B cell (primary cell): ENCODE measurements around the gene U2AF2. TPM values are rescaled to one million over a fixed set of nuclear protein-coding genes. Genes with fewer than 3 reads are reported as not detected.

Experiments used
- ATAC-seq: fragments of 200-7000 bp; cut with Tn5 transposase; one replicate; pipeline ENCODE4 v1.10.0; 2021; ENCODE audit warnings: low read depth, mild to moderate bottlenecking, moderate number of reproducible peaks, moderate library complexity
- CTCF ChIA-PET: fragments of 350-600 bp; sonication (Branson Sonifier 250); formaldehyde crosslinking; loops from one replicate; lab custom pipeline; 2021; ENCODE audit warnings: antibody characterized with exemption, inconsistent platforms; lab: Charles Lee
- POLR2A ChIA-PET: fragments of 350-600 bp; sonication (Branson Sonifier 250); formaldehyde crosslinking; loops from one replicate; lab custom pipeline; 2021; ENCODE audit warnings: antibody characterized with exemption; lab: Charles Lee
- DNase-seq: peaks from one replicate; pipeline ENCODE4 v3.0.0; 2013
- H2AFZ ChIP-seq: 2 replicates; pipeline ENCODE4 v1.6.1; 2012; ENCODE audit warnings: mild to moderate bottlenecking, low read depth, low read length; ENCODE audit not compliant: insufficient read depth, poor library complexity, severe bottlenecking
- H3K27ac ChIP-seq, 2 donors: 1 replicate in 1 of 2; 2 replicates in 1 of 2; pipeline ENCODE4 v1.5.1; 2012 to 2013; ENCODE audit warnings: low read length in 2 of 2, mild to moderate bottlenecking in 2 of 2, moderate library complexity in 1 of 2
- H3K27me3 ChIP-seq, 4 experiments: fragments of 200-600 bp in 1 of 4; sonication (generic) in 1 of 4; replicated peaks in 1 of 4; 1 replicate in 2 of 4; 2 replicates in 2 of 4; pipeline versions ENCODE4 v1.6.1 to v1.7.0; 2013 to 2016; ENCODE audit warnings: low read length in 3 of 4, mild to moderate bottlenecking in 2 of 4, mixed read lengths in 1 of 4, moderate library complexity in 1 of 4; ENCODE audit not compliant: insufficient read depth in 4 of 4, control insufficient read depth in 3 of 4; ENCODE audit errors: control extremely low read depth in 1 of 4
- H3K36me3 ChIP-seq, 2 experiments: replicated peaks in 1 of 2; 1 replicate in 1 of 2; 2 replicates in 1 of 2; pipeline versions ENCODE4 v1.6.1 to v1.7.1; 2013; ENCODE audit warnings: low read length in 1 of 2; ENCODE audit not compliant: insufficient read depth in 2 of 2, control insufficient read depth in 1 of 2; ENCODE audit errors: control extremely low read depth in 1 of 2, extremely low read depth in 1 of 2
- H3K4me1 ChIP-seq, 2 donors: fragments of 200-600 bp in 1 of 2; sonication (generic) in 1 of 2; 1 replicate in 1 of 2; 2 replicates in 1 of 2; pipeline versions ENCODE4 v1.5.1 to v1.6.1; 2013 to 2017; ENCODE audit warnings: low read length in 2 of 2; ENCODE audit not compliant: control insufficient read depth in 2 of 2, insufficient read depth in 2 of 2
- H3K4me2 ChIP-seq: replicated peaks from 2 replicates; pipeline ENCODE3; 2012; ENCODE audit warnings: mild to moderate bottlenecking, low read depth, low read length; ENCODE audit not compliant: poor library complexity, severe bottlenecking
- H3K4me3 ChIP-seq, 5 experiments: fragments of 200-600 bp in 1 of 5; sonication (generic) in 1 of 5; 1 replicate in 3 of 5; 2 replicates in 2 of 5; pipeline versions ENCODE4 v1.5.1 to v1.7.0; 2011 to 2016; ENCODE audit warnings: low read length in 4 of 5, mild to moderate bottlenecking in 4 of 5, low read depth in 2 of 5, control low read depth in 1 of 5, moderate library complexity in 1 of 5; ENCODE audit not compliant: insufficient read depth in 1 of 5; ENCODE audit errors: control extremely low read depth in 1 of 5, extremely low read depth in 1 of 5
- H3K79me2 ChIP-seq: fragments of 200-600 bp; sonication (generic); one replicate; pipeline ENCODE4 v1.6.0; 2016; ENCODE audit warnings: low read length; ENCODE audit not compliant: control insufficient read depth, insufficient read depth
- H3K9ac ChIP-seq: fragments of 200-600 bp; sonication (generic); 2 replicates; pipeline ENCODE4 v1.6.1; 2017; ENCODE audit warnings: mild to moderate bottlenecking, low read length, moderate library complexity
- H3K9me3 ChIP-seq, 3 donors: one replicate each; pipeline versions ENCODE4 v1.6.1 to v1.7.1; 2013; ENCODE audit warnings: low read length in 2 of 3; ENCODE audit not compliant: control insufficient read depth in 2 of 3, insufficient read depth in 1 of 3; ENCODE audit errors: control extremely low read depth in 1 of 3
- H4K20me1 ChIP-seq: 2 replicates; pipeline ENCODE4 v1.6.0; 2012; ENCODE audit warnings: mild to moderate bottlenecking, low read length; ENCODE audit not compliant: insufficient read depth, control insufficient read depth, poor library complexity, severe bottlenecking
- H3K27ac Mint-ChIP-seq: one replicate; pipeline ENCODE4 v1.8.0; 2021; ENCODE audit warnings: mixed read lengths
- H3K27me3 Mint-ChIP-seq: one replicate; pipeline ENCODE4 v1.8.0; 2021; ENCODE audit warnings: mixed read lengths
- H3K4me1 Mint-ChIP-seq: one replicate; pipeline ENCODE4 v1.8.0; 2021; ENCODE audit warnings: mixed read lengths
- H3K4me3 Mint-ChIP-seq: one replicate; pipeline ENCODE4 v1.8.0; 2021; ENCODE audit warnings: mixed read lengths
- H3K9me3 Mint-ChIP-seq: one replicate; pipeline ENCODE4 v1.8.0; 2022; ENCODE audit warnings: mixed read lengths; ENCODE audit not compliant: insufficient read depth
- CTCF ChIP-seq: fragments of 200-600 bp; IDR thresholded peaks from one replicate; pipeline ENCODE4 v1.8.0; 2022; ENCODE audit warnings: antibody characterized with exemption, mild to moderate bottlenecking
- EZH2 ChIP-seq: IDR thresholded peaks from 2 replicates; pipeline ENCODE4 v1.6.1; 2012; ENCODE audit warnings: borderline replicate concordance, low read depth, mild to moderate bottlenecking, moderate library complexity, low read length; ENCODE audit not compliant: insufficient read depth, poor library complexity, severe bottlenecking
- whole genome bisulfite sequencing: methylation state at CpG from one replicate; pipeline ENCODE4 v1.1.5; 2013; ENCODE audit warnings: missing lambda C conversion rate; ENCODE audit not compliant: insufficient coverage; 5-methylcytosine and 5-hydroxymethylcytosine counted together
- intact Hi-C: fragments of 100-400 bp; cut with micrococcal nuclease; formaldehyde crosslinking; loops from one replicate; pipeline ENCODE4 v1.10.0; 2022
- polyA plus RNA-seq: library from polyadenylated mRNA; depleted of rRNA; stranded (reverse); fragments of >200 nt; gene quantifications from 2 replicates; pipeline ENCODE4 v1.2.3, GENCODE V29; 2012
- total RNA-seq, 2 donors: library from RNA; stranded (reverse); fragments of 120-200 nt in 1 of 2; gene quantifications; 1 replicate in 1 of 2; 2 replicates in 1 of 2; pipeline versions ENCODE4 v1.2.3 to v1.2.4, GENCODE V29; 2013 to 2022

U2AF2 gene
- total and polyA plus RNA-seq, 2 donors (not counting 1 experiment from before 2014, with no cell fraction given): 275 to 300 TPM

DNA sequence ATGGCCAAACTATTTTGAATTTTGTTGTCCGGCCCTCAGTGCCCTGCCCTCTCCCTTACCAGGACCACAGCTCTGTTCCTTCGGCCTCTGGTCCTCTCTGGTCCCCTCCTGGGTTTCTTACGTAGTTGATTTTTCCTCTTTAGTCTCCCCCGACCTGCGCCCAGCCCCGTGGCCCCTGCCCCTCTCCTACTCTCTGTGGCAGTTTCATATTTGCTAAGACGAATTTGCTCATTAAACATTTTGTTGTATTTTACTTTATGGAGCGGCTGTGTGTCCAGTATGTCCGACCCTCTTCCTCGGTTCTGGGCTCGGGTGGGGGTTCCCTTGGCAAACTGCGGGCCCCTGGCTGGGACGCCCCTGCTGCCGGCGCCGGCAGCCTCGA, 19.6 kb downstream of the U2AF2 start:
- Histone ChIP-seq H3K9me3 (no peaks in the 10 kb centered on the region), H3K79me2 (peaks cover 68% of the 10 kb centered on the region), H3K4me2 (peak overlapping the region; percentile 82), H3K9ac (peak overlapping the region; percentile 80), H3K27me3 (no peaks in the 10 kb centered on the region), H3K4me1 (peaks cover 38 to 53% of the 10 kb centered on the region in 2 donors), H3K4me3 (peak overlapping the region in 4 of 5 experiments; percentile 64 to 93 (median 82)), H3K27ac (peak overlapping the region; percentile 76 to 87), H2AFZ (peak overlapping the region; percentile 70), H4K20me1 (peaks cover 73% of the 10 kb centered on the region), H3K36me3 (peaks cover 0 to 57% of the 10 kb centered on the region in 2 experiments)
- H3K27me3 Mint-ChIP-seq: no peaks in the 10 kb centered on the region
- peak overlapping the region; percentile 72 for H3K4me3 Mint-ChIP-seq
- ChIA-PET CTCF (interaction anchor here (0.6 kb wide), 1 partner anchor 42 kb away, joined by 3 read pairs; no protein-coding TSS in a partner anchor), POLR2A (interaction anchor here (1.1 to 1.3 kb wide), 2 partner anchors 20 to 37 kb away, joined by 3 to 6 read pairs; partner anchors contain the start of gene U2AF2)
- intact Hi-C loops: no loop called here
- no peak for ATAC-seq
- no peaks in the 10 kb centered on the region for H3K9me3 Mint-ChIP-seq
- WGBS: 47% methylated on average over 13 of the region's 17 CpGs
- no peak for DNase-seq
- TF ChIP-seq CTCF (no peak), EZH2 (no peak)
- peaks cover 64% of the 10 kb centered on the region for H3K4me1 Mint-ChIP-seq
- peak overlapping the region; percentile 85 for H3K27ac Mint-ChIP-seq
